Upper lobe of left lung (tissue), 6 donors: ENCODE results near the gene ABCG2. TPM values are rescaled to one million over a fixed set of nuclear protein-coding genes. Genes with fewer than 3 reads are reported as not detected.

Experiments
- ATAC-seq, 2 donors: fragments of 200-7000 bp; cut with Tn5 transposase; one replicate each; pipeline ENCODE4 v1.9.1; 2022; ENCODE audit warnings: mild to moderate bottlenecking in 2 of 2, moderate library complexity in 2 of 2; ENCODE audit not compliant: low FRiP score in 2 of 2
- DNase-seq, 2 donors: peaks; one replicate each; pipeline ENCODE4 v3.0.0-alpha.2; 2019 to 2020
- H3K27ac ChIP-seq, 4 donors: fragments of 200-600 bp; sonication (generic); one replicate each; pipeline ENCODE4 v1.5.1; 2016 to 2019
- H3K27me3 ChIP-seq, 4 donors: fragments of 200-600 bp; sonication (generic); one replicate each; pipeline ENCODE4 v1.5.1; 2017 to 2019
- H3K36me3 ChIP-seq, 4 donors: fragments of 200-600 bp; sonication (generic); one replicate each; pipeline ENCODE4 v1.5.1; 2016 to 2019
- H3K4me1 ChIP-seq, 4 donors: fragments of 200-600 bp; sonication (generic); one replicate each; pipeline ENCODE4 v1.5.1; 2018 to 2019
- H3K4me3 ChIP-seq, 4 donors: fragments of 200-600 bp; sonication (generic); one replicate each; pipeline ENCODE4 v1.5.1; 2017 to 2019; ENCODE audit warnings: mild to moderate bottlenecking in 2 of 4, moderate library complexity in 1 of 4
- H3K9me3 ChIP-seq, 4 donors: fragments of 200-600 bp; sonication (generic); one replicate each; pipeline ENCODE4 v1.5.1; 2018 to 2019
- CTCF ChIP-seq, 6 experiments: fragments of 450-650 bp in 4 of 6; fragments of 200-600 bp in 2 of 6; sonication (generic) in 2 of 6; IDR thresholded peaks; one replicate each; pipeline ENCODE4 v1.5.1; 2016 to 2019; ENCODE audit warnings: antibody characterized with exemption in 6 of 6
- EP300 ChIP-seq, 4 donors: sonication (generic); formaldehyde crosslinking; IDR thresholded peaks; one replicate each; pipeline ENCODE4 v1.5.1; 2017; ENCODE audit warnings: antibody characterized with exemption in 4 of 4, control low read depth in 2 of 4
- POLR2A ChIP-seq, 4 donors: fragments of 450-650 bp; IDR thresholded peaks; one replicate each; pipeline ENCODE4 v1.5.1; 2016 to 2017; ENCODE audit warnings: antibody characterized with exemption in 4 of 4, mild to moderate bottlenecking in 2 of 4
- POLR2AphosphoS5 ChIP-seq, 2 donors: sonication (generic); formaldehyde crosslinking; IDR thresholded peaks; one replicate each; pipeline ENCODE4 v1.5.1; 2017; ENCODE audit warnings: antibody characterized with exemption in 2 of 2
- WGBS, 2 donors: methylation state at CpG; one replicate each; pipeline ENCODE4 v1.1.5; 2017 to 2018; 5-methylcytosine and 5-hydroxymethylcytosine counted together
- total RNA-seq, 6 donors: library from RNA; depleted of rRNA in 4 of 6; stranded (reverse); fragments of >200 nt in 4 of 6; gene quantifications; one replicate each; pipeline versions ENCODE4 v1.1.0 to v1.2.1, GENCODE V29; 2016 to 2021
- donor health status: DM: no; HTN: no; CAD: no; lungs with moderate emphysema.
- donor health status: DM: no; HTN: yes; CAD: no; lungs with severe emphysema.

ABCG2 gene
- total RNA-seq, 6 donors from 2014 or later = 3.8 to 11.7 (median 5.3) TPM; not detected in 1

GRCh38 chr4:88107406-88108107 lies 50.9 kb downstream of the ABCG2 start:
- peak overlapping the region in 1 of 4 donors; percentile 39 for H3K27ac ChIP-seq
- H3K9me3 ChIP-seq = no peaks in the 10 kb centered on the region
- H3K4me1 ChIP-seq = peaks cover 8 to 14% (median 10%) of the 10 kb centered on the region in 4 donors
- DNase-seq (no peak), ATAC-seq (peak; percentile 68)
- no peaks in the 10 kb centered on the region for H3K27me3 ChIP-seq
- TF ChIP-seq POLR2A (IDR thresholded peaks at IDR 0.05) (no peak), EP300 (IDR thresholded peaks at IDR 0.05) (no peak), POLR2AphosphoS5 (IDR thresholded peaks at IDR 0.05) (no peak), CTCF (IDR thresholded peaks at IDR 0.05) (no peak)
- WGBS, 2 donors = 44 to 45% methylated on average over 2 of the region's 2 CpGs
- no peaks in the 10 kb centered on the region for H3K36me3 ChIP-seq
- no peak overlapping the region for H3K4me3 ChIP-seq

GRCh38 chr4:88106205-88106604 lies 52.2 kb downstream of the ABCG2 start:
- Histone ChIP-seq H3K4me3 (no peak overlapping the region), H3K9me3 (no peaks in the 10 kb centered on the region), H3K36me3 (no peaks in the 10 kb centered on the region), H3K27ac (no peak overlapping the region), H3K27me3 (no peaks in the 10 kb centered on the region), H3K4me1 (peaks cover 8 to 14% (median 10%) of the 10 kb centered on the region in 4 donors)
- DNase-seq (no peak), ATAC-seq (no peak)
- TF ChIP-seq CTCF (IDR thresholded peaks at IDR 0.05) = no peak
- no peak for TF ChIP-seq POLR2AphosphoS5 (IDR thresholded peaks at IDR 0.05)
- no peak for TF ChIP-seq POLR2A (IDR thresholded peaks at IDR 0.05)
- no peak for TF ChIP-seq EP300 (IDR thresholded peaks at IDR 0.05)
- WGBS, 2 donors = 91 to 94% methylated on average over 3 of the region's 3 CpGs

- no peak for DNase-seq
Measured at GRCh38 chr4:88104902-88105610, 53.4 kb downstream of the ABCG2 start.

GRCh38 chr4:88102026-88102425 lies 56.4 kb downstream of the ABCG2 start:
- H3K27me3 ChIP-seq = no peaks in the 10 kb centered on the region
- H3K9me3 ChIP-seq = no peaks in the 10 kb centered on the region
- TF ChIP-seq POLR2AphosphoS5 (IDR thresholded peaks at IDR 0.05) = no peak
- TF ChIP-seq POLR2A (IDR thresholded peaks at IDR 0.05) = no peak
- no peak for TF ChIP-seq CTCF (IDR thresholded peaks at IDR 0.05)
- TF ChIP-seq EP300 (IDR thresholded peaks at IDR 0.05) = no peak
- H3K27ac ChIP-seq = no peak overlapping the region
- DNase-seq (no peak), ATAC-seq (no peak)
- WGBS, 2 donors = 81 to 91% methylated on average over 7 of the region's 7 CpGs
- H3K36me3 ChIP-seq = no peaks in the 10 kb centered on the region
- H3K4me3 ChIP-seq = no peak overlapping the region
- H3K4me1 ChIP-seq = peaks cover 0 to 6% (median 0%) of the 10 kb centered on the region in 4 donors

More at GRCh38 chr4:88104902-88105610, 53.4 kb downstream of the ABCG2 start:
- 76 to 79% methylated on average over 4 of the region's 4 CpGs for WGBS, 2 donors
- Histone ChIP-seq H3K27me3 (no peaks in the 10 kb centered on the region), H3K9me3 (no peaks in the 10 kb centered on the region), H3K4me3 (no peak overlapping the region), H3K27ac (no peak overlapping the region), H3K36me3 (no peaks in the 10 kb centered on the region), H3K4me1 (peaks cover 8 to 14% (median 10%) of the 10 kb centered on the region in 4 donors)
- no peak for TF ChIP-seq CTCF (IDR thresholded peaks at IDR 0.05)
- no peak for TF ChIP-seq POLR2A (IDR thresholded peaks at IDR 0.05)
- no peak for TF ChIP-seq EP300 (IDR thresholded peaks at IDR 0.05)
- TF ChIP-seq POLR2AphosphoS5 (IDR thresholded peaks at IDR 0.05) = no peak
- no peak for ATAC-seq
